H9 (cell line): Measurements from ENCODE around the gene ELAC2. TPM values are rescaled to one million over a fixed set of nuclear protein-coding genes. Genes with fewer than 3 reads are reported as not detected.

Experiments used
- DNase-seq: peaks from one replicate; pipeline ENCODE4 v3.0.0-alpha.2; 2017
- H2AFZ ChIP-seq: one replicate; pipeline ENCODE4 v1.6.1; 2013; ENCODE audit warnings: mild to moderate bottlenecking, low read length, control low read depth, moderate library complexity
- H2AK5ac ChIP-seq: 2 replicates; pipeline ENCODE4 v1.6.1; 2013; ENCODE audit warnings: low read length, control low read depth, mixed read lengths; ENCODE audit not compliant: insufficient read length
- H2BK120ac ChIP-seq: one replicate; pipeline ENCODE4 v1.6.1; 2013; ENCODE audit warnings: low read depth, mild to moderate bottlenecking, low read length, control low read depth, inconsistent platforms; ENCODE audit not compliant: poor library complexity, severe bottlenecking
- H2BK12ac ChIP-seq: 2 replicates; pipeline ENCODE4 v1.6.1; 2013; ENCODE audit warnings: low read length, control low read depth, mixed read lengths, low read depth; ENCODE audit not compliant: insufficient read length
- H2BK15ac ChIP-seq: 2 replicates; pipeline ENCODE4 v1.6.1; 2013; ENCODE audit warnings: low read depth, low read length, control low read depth
- H2BK20ac ChIP-seq: one replicate; pipeline ENCODE4 v1.6.1; 2013; ENCODE audit warnings: low read depth, mild to moderate bottlenecking, low read length, control low read depth, inconsistent platforms; ENCODE audit not compliant: poor library complexity, severe bottlenecking
- H2BK5ac ChIP-seq: 2 replicates; pipeline ENCODE4 v1.6.1; 2013; ENCODE audit warnings: low read length, control low read depth, mixed read lengths; ENCODE audit not compliant: insufficient read length
- H3K14ac ChIP-seq: 2 replicates; pipeline ENCODE4 v1.6.1; 2013; ENCODE audit warnings: low read length, control low read depth; ENCODE audit not compliant: insufficient read depth
- H3K18ac ChIP-seq: 2 replicates; pipeline ENCODE4 v1.6.1; 2013; ENCODE audit warnings: low read depth, mild to moderate bottlenecking, mixed read lengths, low read length, control low read depth; ENCODE audit not compliant: insufficient read length
- H3K23ac ChIP-seq: 2 replicates; pipeline ENCODE4 v1.6.1; 2013; ENCODE audit warnings: low read length, control low read depth, mixed read lengths, low read depth; ENCODE audit not compliant: insufficient read length
- H3K23me2 ChIP-seq: 2 replicates; pipeline ENCODE4 v1.6.1; 2013; ENCODE audit warnings: low read depth, mild to moderate bottlenecking, mixed read lengths, low read length, control low read depth; ENCODE audit not compliant: insufficient read length, poor library complexity, severe bottlenecking
- H3K27ac ChIP-seq: 2 replicates; pipeline ENCODE4 v1.5.1; 2013; ENCODE audit warnings: low read length, control low read depth, mixed read lengths, low read depth; ENCODE audit not compliant: insufficient read length
- H3K27me3 ChIP-seq: 2 replicates; pipeline ENCODE4 v1.6.1; 2013; ENCODE audit warnings: low read length, control low read depth, inconsistent platforms; ENCODE audit not compliant: insufficient read depth
- H3K4ac ChIP-seq: 2 replicates; pipeline ENCODE4 v1.6.1; 2013; ENCODE audit warnings: low read depth, mild to moderate bottlenecking, control low read depth, inconsistent platforms, low read length, moderate library complexity
- H3K4me1 ChIP-seq: 2 replicates; pipeline ENCODE4 v1.6.1; 2013; ENCODE audit warnings: low read length, control low read depth, inconsistent platforms; ENCODE audit not compliant: insufficient read depth
- H3K4me2 ChIP-seq: 2 replicates; pipeline ENCODE4 v1.6.1; 2013; ENCODE audit warnings: low read length, control low read depth, mixed read lengths; ENCODE audit not compliant: insufficient read length, insufficient read depth
- H3K56ac ChIP-seq: 2 replicates; pipeline ENCODE4 v1.6.1; 2013; ENCODE audit warnings: low read depth, mild to moderate bottlenecking, mixed read lengths, low read length, control low read depth; ENCODE audit not compliant: insufficient read length
- H3K79me1 ChIP-seq: 2 replicates; pipeline ENCODE4 v1.6.1; 2013; ENCODE audit warnings: low read depth, mild to moderate bottlenecking, moderate library complexity, low read length, control low read depth, inconsistent platforms; ENCODE audit not compliant: insufficient read depth, poor library complexity, severe bottlenecking
- H3K79me2 ChIP-seq: 2 replicates; pipeline ENCODE4 v1.6.1; 2013; ENCODE audit warnings: low read length, control low read depth, inconsistent platforms; ENCODE audit not compliant: insufficient read depth
- H3K9ac ChIP-seq: 2 replicates; pipeline ENCODE4 v1.6.1; 2013; ENCODE audit warnings: low read length, control low read depth, mixed read lengths; ENCODE audit not compliant: insufficient read length; ENCODE audit errors: extremely low read depth
- H3K9me3 ChIP-seq: one replicate; pipeline ENCODE4 v1.6.1; 2013; ENCODE audit warnings: low read depth, low read length, inconsistent platforms; ENCODE audit not compliant: control insufficient read depth
- H3T11ph ChIP-seq: one replicate; pipeline ENCODE4 v1.6.1; 2013; ENCODE audit warnings: mild to moderate bottlenecking, low read length, control low read depth, inconsistent platforms
- H4K20me1 ChIP-seq: one replicate; pipeline ENCODE4 v1.6.1; 2013; ENCODE audit not compliant: control insufficient read depth, insufficient read length, insufficient read depth
- H4K5ac ChIP-seq: 2 replicates; pipeline ENCODE4 v1.6.1; 2013; ENCODE audit warnings: low read depth, mild to moderate bottlenecking, mixed read lengths, low read length, control low read depth; ENCODE audit not compliant: insufficient read length
- H4K8ac ChIP-seq: replicated peaks from 2 replicates; pipeline ENCODE4 v1.6.1; 2013; ENCODE audit warnings: low read length, control low read depth, mixed read lengths, low read depth; ENCODE audit not compliant: insufficient read length
- H4K91ac ChIP-seq: 2 replicates; pipeline ENCODE4 v1.6.1; 2013; ENCODE audit warnings: low read depth, mild to moderate bottlenecking, moderate library complexity, mixed read lengths, low read length, control low read depth; ENCODE audit not compliant: insufficient read length
- H3K27ac Mint-ChIP-seq, 3 experiments: 2 replicates in 2 of 3; 3 replicates in 1 of 3; pipeline ENCODE4 v1.8.0; 2020 to 2021; ENCODE audit warnings: mixed read lengths in 3 of 3, mild to moderate bottlenecking in 1 of 3, moderate library complexity in 1 of 3
- H3K27me3 Mint-ChIP-seq: 2 replicates; pipeline ENCODE4 v1.8.0; 2021; ENCODE audit warnings: low read depth, mild to moderate bottlenecking, moderate library complexity, mixed read lengths
- H3K36me3 Mint-ChIP-seq, 3 experiments: 2 replicates in 2 of 3; 3 replicates in 1 of 3; pipeline ENCODE4 v1.8.0; 2020 to 2021; ENCODE audit warnings: low read depth in 3 of 3, mixed read lengths in 3 of 3; ENCODE audit not compliant: insufficient read depth in 1 of 3
- H3K4me1 Mint-ChIP-seq, 2 experiments: 2 replicates each; pipeline ENCODE4 v1.8.0; 2020; ENCODE audit warnings: mixed read lengths in 2 of 2
- H3K4me3 Mint-ChIP-seq, 2 experiments: 2 replicates in 1 of 2; 3 replicates in 1 of 2; pipeline ENCODE4 v1.8.0; 2020 to 2021; ENCODE audit warnings: mild to moderate bottlenecking in 2 of 2, mixed read lengths in 2 of 2, moderate library complexity in 1 of 2
- H3K9me3 Mint-ChIP-seq, 2 experiments: 2 replicates in 1 of 2; 3 replicates in 1 of 2; pipeline ENCODE4 v1.8.0; 2020; ENCODE audit warnings: mild to moderate bottlenecking in 2 of 2, mixed read lengths in 2 of 2, moderate library complexity in 1 of 2
- WGBS: extraction: QIAGEN DNeasy Blood & Tissue Kit; methylation state at CpG from one replicate; pipeline ENCODE4 v1.1.7; 2013; ENCODE audit warnings: missing lambda C conversion rate, low lambda C conversion rate, mixed read lengths; ENCODE audit not compliant: insufficient read length; ENCODE audit errors: extremely low coverage; 5-methylcytosine and 5-hydroxymethylcytosine counted together
- total RNA-seq: library from RNA; stranded (reverse); gene quantifications from 2 replicates; pipeline ENCODE4 v1.2.1, GENCODE V29; 2021
- TF ChIP-seq, protein P1 (sequence below): fragments of 200-600 bp; sonication (generic); conservative IDR thresholded peaks from 3 replicates; pipeline ENCODE4 v1.8.0; 2021; ENCODE audit warnings: antibody characterized with exemption, mild to moderate bottlenecking

The ELAC2 gene
- total RNA-seq, 1 experiment from 2014 or later: 90.7 TPM

DNA sequence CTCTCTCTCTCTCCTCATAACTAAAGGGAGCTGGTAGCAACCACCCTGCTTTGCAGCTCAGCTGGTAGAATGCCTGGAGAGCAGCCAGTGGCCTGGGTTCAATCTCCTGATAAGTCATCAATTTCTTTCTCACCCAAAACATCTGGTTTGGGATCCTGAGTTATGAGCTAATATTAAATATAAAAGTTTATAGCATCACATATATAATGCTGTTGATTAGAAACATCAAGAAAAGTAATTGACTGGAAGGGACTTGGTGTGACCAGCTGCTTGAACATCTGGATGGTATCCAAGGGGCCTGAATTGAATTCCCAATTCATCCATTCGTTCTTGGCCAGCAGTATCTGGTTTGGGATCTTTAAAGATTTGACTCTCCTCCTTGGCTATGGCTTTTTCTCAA lies 12.2 kb upstream of the ELAC2 start:
- Histone ChIP-seq H3K23me2 (no peaks in the 10 kb centered on the region), H3K56ac (no peak overlapping the region), H4K5ac (no peak overlapping the region), H3K27ac (no peak overlapping the region), H3K14ac (no peak overlapping the region), H4K8ac (no peak overlapping the region), H3K9me3 (no peaks in the 10 kb centered on the region), H3K4me2 (no peak overlapping the region), H2AK5ac (no peak overlapping the region), H3K9ac (no peak overlapping the region), H3K4me1 (no peaks in the 10 kb centered on the region), H2AFZ (no peak overlapping the region), H3K79me1 (no peaks in the 10 kb centered on the region), H3K4ac (no peak overlapping the region), H3K18ac (no peak overlapping the region), H2BK120ac (no peak overlapping the region), H2BK5ac (no peak overlapping the region), H2BK15ac (no peak overlapping the region), H3T11ph (no peak overlapping the region), H2BK20ac (no peak overlapping the region), H3K79me2 (no peaks in the 10 kb centered on the region), H4K91ac (no peak overlapping the region), H3K27me3 (no peaks in the 10 kb centered on the region), H3K23ac (no peak overlapping the region), H2BK12ac (no peak overlapping the region), H4K20me1 (no peaks in the 10 kb centered on the region)
- Mint-ChIP-seq H3K4me3 (no peak overlapping the region), H3K27me3 (peaks cover 2% of the 10 kb centered on the region; the same call in 1 of the 2 replicates), H3K9me3 (peaks cover 0 to 2% of the 10 kb centered on the region in 2 experiments; a peak in 4 of 5 replicates), H3K36me3 (no peaks in the 10 kb centered on the region), H3K4me1 (peaks cover 12 to 14% of the 10 kb centered on the region in 2 experiments; a peak in 3 of 4 replicates), H3K27ac (no peak overlapping the region)
- TF ChIP-seq, protein P1, sequence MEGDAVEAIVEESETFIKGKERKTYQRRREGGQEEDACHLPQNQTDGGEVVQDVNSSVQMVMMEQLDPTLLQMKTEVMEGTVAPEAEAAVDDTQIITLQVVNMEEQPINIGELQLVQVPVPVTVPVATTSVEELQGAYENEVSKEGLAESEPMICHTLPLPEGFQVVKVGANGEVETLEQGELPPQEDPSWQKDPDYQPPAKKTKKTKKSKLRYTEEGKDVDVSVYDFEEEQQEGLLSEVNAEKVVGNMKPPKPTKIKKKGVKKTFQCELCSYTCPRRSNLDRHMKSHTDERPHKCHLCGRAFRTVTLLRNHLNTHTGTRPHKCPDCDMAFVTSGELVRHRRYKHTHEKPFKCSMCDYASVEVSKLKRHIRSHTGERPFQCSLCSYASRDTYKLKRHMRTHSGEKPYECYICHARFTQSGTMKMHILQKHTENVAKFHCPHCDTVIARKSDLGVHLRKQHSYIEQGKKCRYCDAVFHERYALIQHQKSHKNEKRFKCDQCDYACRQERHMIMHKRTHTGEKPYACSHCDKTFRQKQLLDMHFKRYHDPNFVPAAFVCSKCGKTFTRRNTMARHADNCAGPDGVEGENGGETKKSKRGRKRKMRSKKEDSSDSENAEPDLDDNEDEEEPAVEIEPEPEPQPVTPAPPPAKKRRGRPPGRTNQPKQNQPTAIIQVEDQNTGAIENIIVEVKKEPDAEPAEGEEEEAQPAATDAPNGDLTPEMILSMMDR: no peak
- WGBS: no CpG with 5 or more reads among the region's 1 CpG
- DNase-seq: no peak
